ENCODE results near the gene PCED1A.

Gene PCED1A

GRCh38 chr20:2845607-2846006 is 5.2 kb upstream of the PCED1A start:
- no peak overlapping the region for H2BK5ac ChIP-seq (ENCODE audit: low read depth, low read length, poor library complexity)
- H2BK120ac ChIP-seq (ENCODE audit: insufficient read depth, low read length, poor library complexity), result no peak overlapping the region
- H3K4ac ChIP-seq (ENCODE audit: low read depth, low read length), result no peak overlapping the region
- H3K79me1 ChIP-seq (ENCODE audit: low read length), result peaks cover 3% of the 10 kb centered on the region
- H3K4me1 ChIP-seq (ENCODE audit: control insufficient read depth in 1 of 2, insufficient read depth in 2 of 2, low read length in 2 of 2), result peaks cover 0 to 2% of the 10 kb centered on the region in 2 experiments
- H3K9me3 ChIP-seq (ENCODE audit: insufficient read depth, low read depth, low read length), result no peaks in the 10 kb centered on the region
- no peak overlapping the region for H3K27ac ChIP-seq (ENCODE audit: low read depth, low read length)
- H4K91ac ChIP-seq (ENCODE audit: low read depth, low read length), result no peak overlapping the region
- H3K4me3 ChIP-seq (ENCODE audit: low read depth, low read length), result no peak overlapping the region
- no peak overlapping the region for H3K18ac ChIP-seq (ENCODE audit: low read length)
- WGBS (ENCODE audit: extremely low coverage, insufficient coverage, insufficient read length), result no CpG with 5 or more reads among the region's 2 CpGs
- no peak overlapping the region for H3K23ac ChIP-seq (ENCODE audit: low read length)
- no peak overlapping the region for H4K12ac ChIP-seq (ENCODE audit: low read depth, low read length)
- no peaks in the 10 kb centered on the region for H3K27me3 ChIP-seq (ENCODE audit: insufficient read depth, low read length)
- H2AK5ac ChIP-seq (ENCODE audit: low read length), result no peak overlapping the region
- H3K14ac ChIP-seq (ENCODE audit: low read length), result no peak overlapping the region
- H2BK12ac ChIP-seq (ENCODE audit: low read length), result no peak overlapping the region
- H3K9ac ChIP-seq (ENCODE audit: low read length), result no peak overlapping the region
- peaks cover 0 to 3% of the 10 kb centered on the region in 2 experiments for H3K36me3 ChIP-seq (ENCODE audit: control insufficient read depth in 1 of 2, insufficient read depth in 2 of 2, low read length in 2 of 2)
- no peaks in the 10 kb centered on the region for H3K79me2 ChIP-seq (ENCODE audit: control insufficient read depth, insufficient read depth, low read length, poor library complexity)
- no peak overlapping the region for H2AFZ ChIP-seq (ENCODE audit: insufficient read depth, low read length, poor library complexity)
- DNase-seq, result no peak
- H4K8ac ChIP-seq (ENCODE audit: low read depth, low read length), result no peak overlapping the region
- H3K4me2 ChIP-seq (ENCODE audit: low read length), result no peak overlapping the region

GRCh38 chr20:2840967-2841531 is 594 bp upstream of the PCED1A start:
- peaks cover 1% of the 10 kb centered on the region for H3K9me3 ChIP-seq (ENCODE audit: insufficient read depth, low read depth, low read length)
- no peak overlapping the region for H2BK120ac ChIP-seq (ENCODE audit: insufficient read depth, low read length, poor library complexity)
- H2AK5ac ChIP-seq (ENCODE audit: low read length), result no peak overlapping the region
- peak overlapping the region; percentile 24 for H4K12ac ChIP-seq (ENCODE audit: low read depth, low read length)
- peaks cover 9% of the 10 kb centered on the region for H3K79me1 ChIP-seq (ENCODE audit: low read length)
- peaks cover 6 to 9% of the 10 kb centered on the region in 2 experiments for H3K4me1 ChIP-seq (ENCODE audit: control insufficient read depth in 1 of 2, insufficient read depth in 2 of 2, low read length in 2 of 2)
- H3K18ac ChIP-seq (ENCODE audit: low read length), result no peak overlapping the region
- H3K27me3 ChIP-seq (ENCODE audit: insufficient read depth, low read length), result no peaks in the 10 kb centered on the region
- H3K14ac ChIP-seq (ENCODE audit: low read length), result peak overlapping the region; percentile 27
- no peak overlapping the region for H3K4ac ChIP-seq (ENCODE audit: low read depth, low read length)
- H2BK12ac ChIP-seq (ENCODE audit: low read length), result no peak overlapping the region
- no peak overlapping the region for H3K23ac ChIP-seq (ENCODE audit: low read length)
- H3K79me2 ChIP-seq (ENCODE audit: control insufficient read depth, insufficient read depth, low read length, poor library complexity), result peaks cover 6% of the 10 kb centered on the region
- H4K8ac ChIP-seq (ENCODE audit: low read depth, low read length), result peak overlapping the region; percentile 70
- H4K91ac ChIP-seq (ENCODE audit: low read depth, low read length), result peak overlapping the region; percentile 9
- peak overlapping the region; percentile 79 for H3K4me3 ChIP-seq (ENCODE audit: low read depth, low read length)
- peak overlapping the region; percentile 9 for H2BK5ac ChIP-seq (ENCODE audit: low read depth, low read length, poor library complexity)
- peak overlapping the region; percentile 99 for H3K4me2 ChIP-seq (ENCODE audit: low read length)
- H3K9ac ChIP-seq (ENCODE audit: low read length), result peak overlapping the region; percentile 90
- peak in 1 of 2 donors; percentile 14 for DNase-seq
- H3K36me3 ChIP-seq (ENCODE audit: control insufficient read depth in 1 of 2, insufficient read depth in 2 of 2, low read length in 2 of 2), result peaks cover 9 to 15% of the 10 kb centered on the region in 2 experiments
- H3K27ac ChIP-seq (ENCODE audit: low read depth, low read length), result no peak overlapping the region
- peak overlapping the region; percentile 73 for H2AFZ ChIP-seq (ENCODE audit: insufficient read depth, low read length, poor library complexity)
- WGBS (ENCODE audit: extremely low coverage, insufficient coverage, insufficient read length), result no CpG with 5 or more reads among the region's 33 CpGs

- peak overlapping the region; percentile 75 for H3K4ac ChIP-seq (ENCODE audit: low read depth, low read length)
- no peak overlapping the region for H2BK12ac ChIP-seq (ENCODE audit: low read length)
- peak overlapping the region; percentile 87 for H2AK5ac ChIP-seq (ENCODE audit: low read length)
- H4K91ac ChIP-seq (ENCODE audit: low read depth, low read length), result peak overlapping the region; percentile 94
- H3K27ac ChIP-seq (ENCODE audit: low read depth, low read length), result no peak overlapping the region
- H3K23ac ChIP-seq (ENCODE audit: low read length), result no peak overlapping the region
- H3K4me3 ChIP-seq (ENCODE audit: low read depth, low read length), result peak overlapping the region; percentile 79
- peak overlapping the region; percentile 90 for H2BK120ac ChIP-seq (ENCODE audit: insufficient read depth, low read length, poor library complexity)
- peaks cover 9 to 19% of the 10 kb centered on the region in 2 experiments for H3K36me3 ChIP-seq (ENCODE audit: control insufficient read depth in 1 of 2, insufficient read depth in 2 of 2, low read length in 2 of 2)
- no peak overlapping the region for H3K9ac ChIP-seq (ENCODE audit: low read length)
- H3K79me2 ChIP-seq (ENCODE audit: control insufficient read depth, insufficient read depth, low read length, poor library complexity), result peaks cover 6% of the 10 kb centered on the region
- H3K9me3 ChIP-seq (ENCODE audit: insufficient read depth, low read depth, low read length), result peaks cover 1% of the 10 kb centered on the region
- H2AFZ ChIP-seq (ENCODE audit: insufficient read depth, low read length, poor library complexity), result peak overlapping the region; percentile 87
- H3K27me3 ChIP-seq (ENCODE audit: insufficient read depth, low read length), result no peaks in the 10 kb centered on the region
- H3K14ac ChIP-seq (ENCODE audit: low read length), result peak overlapping the region; percentile 96
- DNase-seq, result no peak
- peaks cover 9% of the 10 kb centered on the region for H3K79me1 ChIP-seq (ENCODE audit: low read length)
- H3K18ac ChIP-seq (ENCODE audit: low read length), result peak overlapping the region; percentile 95
- peaks cover 6 to 9% of the 10 kb centered on the region in 2 experiments for H3K4me1 ChIP-seq (ENCODE audit: control insufficient read depth in 1 of 2, insufficient read depth in 2 of 2, low read length in 2 of 2)
- H2BK5ac ChIP-seq (ENCODE audit: low read depth, low read length, poor library complexity), result no peak overlapping the region
- peak overlapping the region; percentile 72 for H3K4me2 ChIP-seq (ENCODE audit: low read length)
- H4K8ac ChIP-seq (ENCODE audit: low read depth, low read length), result peak overlapping the region; percentile 99
- WGBS (ENCODE audit: extremely low coverage, insufficient coverage, insufficient read length), result no CpG with 5 or more reads among the region's 21 CpGs
- H4K12ac ChIP-seq (ENCODE audit: low read depth, low read length), result peak overlapping the region; percentile 98
These were observed 720 bp downstream of the PCED1A start for GRCh38 chr20:2839732-2840137.

- Histone ChIP-seq H2BK5ac (ENCODE audit: low read depth, low read length, poor library complexity) (no peak overlapping the region), H3K27ac (ENCODE audit: low read depth, low read length) (no peak overlapping the region), H3K18ac (ENCODE audit: low read length) (no peak overlapping the region), H3K4me2 (ENCODE audit: low read length) (no peak overlapping the region), H3K9me3 (ENCODE audit: insufficient read depth, low read depth, low read length) (peaks cover 1% of the 10 kb centered on the region), H4K91ac (ENCODE audit: low read depth, low read length) (no peak overlapping the region), H2BK120ac (ENCODE audit: insufficient read depth, low read length, poor library complexity) (no peak overlapping the region), H3K27me3 (ENCODE audit: insufficient read depth, low read length) (no peaks in the 10 kb centered on the region), H2AK5ac (ENCODE audit: low read length) (no peak overlapping the region), H3K4ac (ENCODE audit: low read depth, low read length) (no peak overlapping the region), H3K79me2 (ENCODE audit: control insufficient read depth, insufficient read depth, low read length, poor library complexity) (peaks cover 6% of the 10 kb centered on the region), H4K12ac (ENCODE audit: low read depth, low read length) (no peak overlapping the region), H3K36me3 (ENCODE audit: control insufficient read depth in 1 of 2, insufficient read depth in 2 of 2, low read length in 2 of 2) (peaks cover 9 to 19% of the 10 kb centered on the region in 2 experiments), H3K4me3 (ENCODE audit: low read depth, low read length) (no peak overlapping the region), H3K14ac (ENCODE audit: low read length) (no peak overlapping the region), H3K79me1 (ENCODE audit: low read length) (peaks cover 9% of the 10 kb centered on the region), H4K8ac (ENCODE audit: low read depth, low read length) (no peak overlapping the region), H3K4me1 (ENCODE audit: control insufficient read depth in 1 of 2, insufficient read depth in 2 of 2, low read length in 2 of 2) (peaks cover 6 to 9% of the 10 kb centered on the region in 2 experiments), H3K9ac (ENCODE audit: low read length) (no peak overlapping the region), H2AFZ (ENCODE audit: insufficient read depth, low read length, poor library complexity) (no peak overlapping the region), H3K23ac (ENCODE audit: low read length) (no peak overlapping the region), H2BK12ac (ENCODE audit: low read length) (no peak overlapping the region)
- no peak for DNase-seq
- WGBS (ENCODE audit: extremely low coverage, insufficient coverage, insufficient read length), result no CpG with 5 or more reads among the region's 15 CpGs
These were observed 1.4 kb downstream of the PCED1A start for GRCh38 chr20:2838847-2839671.

Data from trophoblast cell (in vitro differentiated cells and primary cell).